K562 (cell line): ENCODE data around the gene KCNK3.

Experiments
- DNMT1 ChIP-seq: fragments of 450-650 bp; IDR thresholded peaks from 2 replicates; pipeline ENCODE4 v1.6.1; 2016; ENCODE audit warnings: antibody characterized with exemption, mild to moderate bottlenecking
- FOXA1 ChIP-seq: fragments of 450-650 bp; IDR thresholded peaks from 2 replicates; pipeline ENCODE4 v1.6.1; 2016; ENCODE audit warnings: mild to moderate bottlenecking, borderline replicate concordance
- KLF13 ChIP-seq: fragments of 450-650 bp; IDR thresholded peaks from 2 replicates; pipeline ENCODE4 v1.6.1; 2016; ENCODE audit warnings: missing genetic modification characterization, low read depth, mild to moderate bottlenecking, missing compliant biosample characterization, moderate library complexity, borderline replicate concordance
- NR2C2 ChIP-seq, 2 experiments: fragments of 200-800 bp in 1 of 2; sonication (Bioruptor generic) in 1 of 2; sonication (generic) in 1 of 2; formaldehyde crosslinking in 1 of 2; IDR thresholded peaks; 2 replicates each; pipeline versions ENCODE4 v1.6.1 to v1.8.0; 2016 to 2022; ENCODE audit warnings: mild to moderate bottlenecking in 1 of 2, missing compliant biosample characterization in 1 of 2, missing genetic modification characterization in 1 of 2, missing genetic modification reagents in 1 of 2
- PHF8 ChIP-seq: fragments of 200-600 bp; sonication (generic); IDR thresholded peaks from 2 replicates; pipeline ENCODE4 v1.6.1; 2012; ENCODE audit warnings: mixed run types, mild to moderate bottlenecking, inconsistent platforms, low read length, moderate library complexity, borderline replicate concordance
- TF ChIP-seq, protein P1 (sequence below), 3 experiments: IDR thresholded peaks in 2 of 3; conservative IDR thresholded peaks in 1 of 3; 2 replicates each; pipeline ENCODE4 v1.5.1; 2011 to 2012; ENCODE audit warnings: low read length in 3 of 3, mild to moderate bottlenecking in 3 of 3, control low read depth in 2 of 3, improper control_type of control experiment in 1 of 3, inconsistent platforms in 1 of 3, low read depth in 1 of 3, mixed read lengths in 1 of 3, moderate library complexity in 1 of 3; ENCODE audit not compliant: insufficient read depth in 2 of 3

DNA sequence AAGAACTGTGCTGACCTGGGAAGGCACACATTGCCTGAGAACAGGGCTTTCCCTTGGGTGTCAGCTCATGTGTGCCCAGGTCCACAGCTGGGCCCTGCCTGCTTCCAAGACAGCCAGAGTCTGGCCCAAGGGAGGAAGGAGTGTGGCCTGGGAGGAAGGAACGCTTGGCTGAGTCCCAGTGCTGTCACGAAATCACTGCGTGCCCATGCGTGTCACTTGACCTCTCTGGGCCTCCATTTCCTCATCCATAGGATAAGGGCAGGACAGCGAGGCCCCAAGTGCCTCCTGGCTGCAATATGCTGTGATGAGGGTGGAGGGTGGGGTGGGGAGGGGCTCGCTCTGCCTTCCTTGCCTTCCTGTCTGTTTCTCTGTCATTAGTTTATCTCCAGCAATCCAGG, 642 bp upstream of the KCNK3 start:
- TF ChIP-seq, protein P1, sequence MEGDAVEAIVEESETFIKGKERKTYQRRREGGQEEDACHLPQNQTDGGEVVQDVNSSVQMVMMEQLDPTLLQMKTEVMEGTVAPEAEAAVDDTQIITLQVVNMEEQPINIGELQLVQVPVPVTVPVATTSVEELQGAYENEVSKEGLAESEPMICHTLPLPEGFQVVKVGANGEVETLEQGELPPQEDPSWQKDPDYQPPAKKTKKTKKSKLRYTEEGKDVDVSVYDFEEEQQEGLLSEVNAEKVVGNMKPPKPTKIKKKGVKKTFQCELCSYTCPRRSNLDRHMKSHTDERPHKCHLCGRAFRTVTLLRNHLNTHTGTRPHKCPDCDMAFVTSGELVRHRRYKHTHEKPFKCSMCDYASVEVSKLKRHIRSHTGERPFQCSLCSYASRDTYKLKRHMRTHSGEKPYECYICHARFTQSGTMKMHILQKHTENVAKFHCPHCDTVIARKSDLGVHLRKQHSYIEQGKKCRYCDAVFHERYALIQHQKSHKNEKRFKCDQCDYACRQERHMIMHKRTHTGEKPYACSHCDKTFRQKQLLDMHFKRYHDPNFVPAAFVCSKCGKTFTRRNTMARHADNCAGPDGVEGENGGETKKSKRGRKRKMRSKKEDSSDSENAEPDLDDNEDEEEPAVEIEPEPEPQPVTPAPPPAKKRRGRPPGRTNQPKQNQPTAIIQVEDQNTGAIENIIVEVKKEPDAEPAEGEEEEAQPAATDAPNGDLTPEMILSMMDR (IDR thresholded peaks at IDR 0.05 in 2 of 3, conservative IDR thresholded peaks at IDR 0.05 in 1 of 3; ENCODE audit: insufficient read depth in 2 of 3, low read depth in 1 of 3, low read length in 3 of 3): no peak
- TF ChIP-seq KLF13: no peak
- TF ChIP-seq PHF8: no peak
- TF ChIP-seq FOXA1: no peak
- no peak for TF ChIP-seq NR2C2 (CRISPR knock-in tag; IDR thresholded peaks at IDR 0.05)
- TF ChIP-seq NR2C2 (tag; IDR thresholded peaks at IDR 0.05): no peak
- no peak for TF ChIP-seq DNMT1
